KMS-11 (cell line): ENCODE results near the gene ATL2.

Source experiments
- H2AFZ ChIP-seq: fragments of 200-600 bp; sonication (generic); 2 replicates; pipeline ENCODE4 v1.6.1; 2016; ENCODE audit warnings: antibody characterized with exemption, mixed run types, low read depth
- H3K27ac ChIP-seq: fragments of 200-600 bp; sonication (generic); 2 replicates; pipeline ENCODE4 v1.6.1; 2016; ENCODE audit warnings: mild to moderate bottlenecking, mixed run types
- H3K27me3 ChIP-seq: fragments of 200-600 bp; sonication (generic); 2 replicates; pipeline ENCODE4 v1.6.1; 2017; ENCODE audit warnings: mild to moderate bottlenecking, low read depth, mixed run types, moderate library complexity; ENCODE audit not compliant: insufficient read depth
- H3K36me3 ChIP-seq: fragments of 200-600 bp; sonication (generic); 2 replicates; pipeline ENCODE4 v1.6.1; 2017; ENCODE audit warnings: mild to moderate bottlenecking, mixed run types; ENCODE audit not compliant: insufficient read depth
- H3K4me1 ChIP-seq: fragments of 200-600 bp; sonication (generic); 2 replicates; pipeline ENCODE4 v1.6.1; 2016; ENCODE audit warnings: mild to moderate bottlenecking, low read depth, mixed run types; ENCODE audit not compliant: poor library complexity, severe bottlenecking
- H3K4me2 ChIP-seq: fragments of 200-600 bp; sonication (generic); 2 replicates; pipeline ENCODE4 v1.7.0; 2016; ENCODE audit warnings: mild to moderate bottlenecking, mixed run types
- H3K4me3 ChIP-seq: fragments of 200-600 bp; sonication (generic); IDR thresholded peaks from 2 replicates; pipeline ENCODE4 v1.6.1; 2017; ENCODE audit warnings: low read depth, low read length, mixed read lengths; ENCODE audit not compliant: insufficient read depth
- H3K79me2 ChIP-seq: fragments of 200-600 bp; sonication (generic); 2 replicates; pipeline ENCODE4 v1.6.1; 2016; ENCODE audit warnings: low read depth, mixed run types; ENCODE audit not compliant: insufficient read depth
- H3K9ac ChIP-seq: fragments of 200-600 bp; sonication (generic); 2 replicates; pipeline ENCODE4 v1.6.1; 2016; ENCODE audit warnings: mild to moderate bottlenecking, mixed run types
- H4K20me1 ChIP-seq: fragments of 200-600 bp; sonication (generic); 2 replicates; pipeline ENCODE4 v1.6.1; 2016; ENCODE audit warnings: mild to moderate bottlenecking, mixed run types; ENCODE audit not compliant: insufficient read depth
- TF ChIP-seq, protein P1 (sequence below): fragments of 200-600 bp; sonication (generic); conservative IDR thresholded peaks from 2 replicates; pipeline ENCODE4 v1.6.1; 2017; ENCODE audit warnings: low read depth, mild to moderate bottlenecking, antibody characterized with exemption, low read length, moderate library complexity, mixed read lengths

ATL2 gene

DNA sequence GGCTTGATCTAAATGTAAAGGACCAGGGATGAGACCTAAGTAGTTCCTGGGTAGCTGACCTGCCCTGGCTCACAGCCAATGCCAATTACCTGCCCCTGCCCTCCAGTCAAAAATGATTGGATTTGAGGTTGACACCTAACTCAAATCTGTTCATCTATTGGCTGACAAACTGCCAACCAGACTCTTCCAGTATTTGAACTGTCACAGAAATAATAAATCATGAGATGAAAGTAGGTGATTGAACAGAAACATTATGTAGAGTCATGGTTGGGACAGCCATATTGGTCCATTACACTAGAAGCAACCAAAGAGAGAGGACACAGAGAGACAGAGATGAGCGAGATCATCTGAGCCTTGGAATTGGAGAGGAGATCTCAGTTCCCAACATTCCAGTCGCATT, 109.1 kb downstream of the ATL2 start:
- TF ChIP-seq, protein P1, sequence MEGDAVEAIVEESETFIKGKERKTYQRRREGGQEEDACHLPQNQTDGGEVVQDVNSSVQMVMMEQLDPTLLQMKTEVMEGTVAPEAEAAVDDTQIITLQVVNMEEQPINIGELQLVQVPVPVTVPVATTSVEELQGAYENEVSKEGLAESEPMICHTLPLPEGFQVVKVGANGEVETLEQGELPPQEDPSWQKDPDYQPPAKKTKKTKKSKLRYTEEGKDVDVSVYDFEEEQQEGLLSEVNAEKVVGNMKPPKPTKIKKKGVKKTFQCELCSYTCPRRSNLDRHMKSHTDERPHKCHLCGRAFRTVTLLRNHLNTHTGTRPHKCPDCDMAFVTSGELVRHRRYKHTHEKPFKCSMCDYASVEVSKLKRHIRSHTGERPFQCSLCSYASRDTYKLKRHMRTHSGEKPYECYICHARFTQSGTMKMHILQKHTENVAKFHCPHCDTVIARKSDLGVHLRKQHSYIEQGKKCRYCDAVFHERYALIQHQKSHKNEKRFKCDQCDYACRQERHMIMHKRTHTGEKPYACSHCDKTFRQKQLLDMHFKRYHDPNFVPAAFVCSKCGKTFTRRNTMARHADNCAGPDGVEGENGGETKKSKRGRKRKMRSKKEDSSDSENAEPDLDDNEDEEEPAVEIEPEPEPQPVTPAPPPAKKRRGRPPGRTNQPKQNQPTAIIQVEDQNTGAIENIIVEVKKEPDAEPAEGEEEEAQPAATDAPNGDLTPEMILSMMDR: no peak
- no peaks in the 10 kb centered on the region for H3K79me2 ChIP-seq

DNA sequence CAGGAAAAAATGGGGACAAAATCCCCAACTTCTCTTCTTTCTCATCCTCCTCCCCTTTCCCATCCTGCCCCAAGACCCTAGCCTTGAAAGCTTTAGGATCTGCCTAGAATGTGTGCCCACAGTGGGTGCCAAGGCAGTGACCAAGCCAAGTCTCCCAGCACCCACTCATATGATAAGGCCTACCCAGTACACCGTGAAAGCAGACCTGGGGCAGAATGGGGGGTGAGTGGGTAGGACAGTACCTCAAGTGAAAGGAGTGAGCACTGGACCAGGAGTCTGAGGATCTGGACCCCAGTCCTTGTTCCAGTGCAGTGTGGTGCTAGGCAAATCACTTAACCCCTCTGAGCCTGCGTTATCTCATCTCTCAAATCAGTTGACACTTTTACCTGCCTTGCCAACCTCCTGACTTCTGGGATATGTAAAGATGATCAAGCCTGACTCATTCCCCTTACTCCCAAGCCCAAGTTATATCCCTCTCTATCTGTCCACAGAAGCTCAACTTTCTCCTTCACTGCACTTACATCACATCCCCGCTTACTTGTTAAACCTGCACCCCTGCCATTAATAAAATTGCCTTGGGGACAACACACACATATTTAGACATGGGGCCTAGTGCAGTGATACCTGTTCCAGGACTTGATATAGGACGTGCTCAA, 109.7 kb downstream of the ATL2 start:
- Histone ChIP-seq H3K4me1 (peaks cover 19% of the 10 kb centered on the region), H3K27me3 (no peaks in the 10 kb centered on the region), H3K79me2 (no peaks in the 10 kb centered on the region), H3K4me2 (no peak overlapping the region), H3K27ac (no peak overlapping the region), H4K20me1 (no peaks in the 10 kb centered on the region), H3K36me3 (no peaks in the 10 kb centered on the region), H2AFZ (no peak overlapping the region), H3K9ac (no peak overlapping the region), H3K4me3 (no peak overlapping the region)
- TF ChIP-seq, protein P1: no peak

More for the DNA sequence above, 109.1 kb downstream of the ATL2 start:
- Histone ChIP-seq H2AFZ (no peak overlapping the region), H3K4me1 (peaks cover 19% of the 10 kb centered on the region), H3K36me3 (no peaks in the 10 kb centered on the region), H3K4me3 (no peak overlapping the region), H3K27me3 (no peaks in the 10 kb centered on the region), H4K20me1 (no peaks in the 10 kb centered on the region), H3K9ac (no peak overlapping the region), H3K4me2 (no peak overlapping the region), H3K27ac (no peak overlapping the region)

DNA sequence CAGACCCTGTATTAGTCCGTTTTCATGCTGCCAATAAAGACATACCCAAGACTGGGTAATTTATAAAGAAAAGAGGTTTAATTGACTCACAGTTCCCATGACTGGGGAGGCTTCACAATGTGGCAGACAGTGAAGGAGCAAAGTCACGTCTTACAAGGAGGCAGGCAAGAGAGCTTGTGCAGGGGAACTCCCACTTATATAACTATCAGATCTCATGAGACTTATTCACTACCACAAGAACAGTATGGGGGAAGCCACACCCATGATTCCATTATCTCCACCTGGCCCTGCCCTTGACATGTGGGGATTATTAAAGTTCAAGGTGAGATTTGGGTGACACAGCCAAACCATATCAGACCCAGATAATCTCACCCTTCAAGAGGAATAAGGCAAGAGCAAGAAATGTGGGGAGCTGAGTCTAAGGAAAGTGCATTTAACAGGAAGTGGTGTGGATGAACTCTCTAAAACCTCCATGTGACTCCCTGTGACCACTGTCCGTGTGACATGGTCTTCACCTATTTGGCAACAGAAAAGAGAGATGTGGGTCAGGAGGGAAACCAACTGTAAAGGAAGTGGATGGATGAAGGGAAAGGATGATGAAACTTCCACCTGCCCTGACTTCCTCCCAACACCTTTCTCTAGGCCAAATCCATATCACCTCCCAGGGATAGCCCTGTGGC, 110.6 kb downstream of the ATL2 start:
- H3K4me2 ChIP-seq: no peak overlapping the region
- no peaks in the 10 kb centered on the region for H3K79me2 ChIP-seq
- TF ChIP-seq, protein P1: no peak
- no peaks in the 10 kb centered on the region for H3K27me3 ChIP-seq
- H2AFZ ChIP-seq: no peak overlapping the region
- no peak overlapping the region for H3K27ac ChIP-seq
- H3K9ac ChIP-seq: no peak overlapping the region
- no peaks in the 10 kb centered on the region for H4K20me1 ChIP-seq
- H3K4me3 ChIP-seq: no peak overlapping the region
- H3K4me1 ChIP-seq: peaks cover 19% of the 10 kb centered on the region
- no peaks in the 10 kb centered on the region for H3K36me3 ChIP-seq

DNA sequence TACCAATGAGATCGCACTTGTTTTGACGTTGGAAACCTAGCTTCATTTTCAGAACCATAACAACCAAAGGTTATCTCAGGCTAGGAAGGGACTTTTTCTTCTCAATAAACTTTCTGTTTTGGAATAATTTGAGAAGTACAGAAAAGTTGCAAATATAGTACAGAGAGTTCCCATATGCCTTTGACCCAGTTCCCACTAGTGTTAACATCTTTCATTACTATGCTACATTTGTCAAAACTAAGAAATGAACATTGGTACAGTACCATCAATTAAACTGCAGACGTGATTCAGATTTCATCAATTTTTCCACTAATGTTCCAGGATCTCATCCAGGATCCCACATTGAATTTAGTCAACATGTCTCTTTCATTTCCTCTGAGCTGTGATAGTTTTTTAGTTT, 111.6 kb downstream of the ATL2 start:
- no peak overlapping the region for H3K27ac ChIP-seq

More for the DNA sequence above, 111.6 kb downstream of the ATL2 start:
- Histone ChIP-seq H3K9ac (no peak overlapping the region), H3K4me3 (no peak overlapping the region), H3K79me2 (no peaks in the 10 kb centered on the region), H3K4me1 (peaks cover 19% of the 10 kb centered on the region), H3K36me3 (no peaks in the 10 kb centered on the region), H3K27me3 (no peaks in the 10 kb centered on the region), H4K20me1 (no peaks in the 10 kb centered on the region), H2AFZ (no peak overlapping the region), H3K4me2 (no peak overlapping the region)
- TF ChIP-seq, protein P1: no peak
